ENCODE measurements around the gene POLRMT. TPM values are rescaled to one million over a fixed set of nuclear protein-coding genes. Genes with fewer than 3 reads are reported as not detected.
A peak's percentile ranks its signal among the peaks of the same experiment; 100 is the strongest.
"Not testable (repeated sequence)": the region's sequence is repeated elsewhere in the genome, so short reads cannot be mapped to it uniquely, and the experiment has no call there.

The POLRMT gene
- total RNA-seq, 1 donor = 16.8 TPM

GRCh38 chr19:670609-671075, 37.3 kb upstream of the POLRMT start:
- Histone ChIP-seq H3K4me3 (ENCODE audit: low read length) (no peak overlapping the region), H3K9me3 (ENCODE audit: low read depth, low read length) (no peaks in the 10 kb centered on the region), H3K27me3 (ENCODE audit: insufficient read depth, low read length) (peaks cover 7% of the 10 kb centered on the region), H3K4me1 (ENCODE audit: insufficient read depth, low read length) (peaks cover 41% of the 10 kb centered on the region)

GRCh38 chr19:668675-669434, 35.5 kb upstream of the POLRMT start:
- H3K9me3 ChIP-seq (ENCODE audit: low read depth, low read length); H3K4me3 ChIP-seq (ENCODE audit: low read length); H3K27me3 ChIP-seq (ENCODE audit: insufficient read depth, low read length): not testable (repeated sequence)
- peaks cover 55% of the 10 kb centered on the region for H3K4me1 ChIP-seq (ENCODE audit: insufficient read depth, low read length)

GRCh38 chr19:666985-667573, 33.7 kb upstream of the POLRMT start:
- not testable (repeated sequence) for H3K4me3 ChIP-seq (ENCODE audit: low read length); H3K27me3 ChIP-seq (ENCODE audit: insufficient read depth, low read length); H3K9me3 ChIP-seq (ENCODE audit: low read depth, low read length)
- peaks cover 54% of the 10 kb centered on the region for H3K4me1 ChIP-seq (ENCODE audit: insufficient read depth, low read length)

- H3K9me3 ChIP-seq (ENCODE audit: low read depth, low read length) = no peaks in the 10 kb centered on the region
- no peak overlapping the region for H3K4me3 ChIP-seq (ENCODE audit: low read length)
- H3K4me1 ChIP-seq (ENCODE audit: insufficient read depth, low read length) = peaks cover 60% of the 10 kb centered on the region
- H3K27me3 ChIP-seq (ENCODE audit: insufficient read depth, low read length) = no peaks in the 10 kb centered on the region
Measured at GRCh38 chr19:664913-665443, 31.6 kb upstream of the POLRMT start.

- Histone ChIP-seq H3K27me3 (ENCODE audit: insufficient read depth, low read length) (no peaks in the 10 kb centered on the region), H3K9me3 (ENCODE audit: low read depth, low read length) (no peaks in the 10 kb centered on the region), H3K4me3 (ENCODE audit: low read length) (peak overlapping the region; percentile 32), H3K4me1 (ENCODE audit: insufficient read depth, low read length) (peaks cover 68% of the 10 kb centered on the region)
Measured at GRCh38 chr19:663682-664117, 30.4 kb upstream of the POLRMT start.

- no peaks in the 10 kb centered on the region for H3K27me3 ChIP-seq (ENCODE audit: insufficient read depth, low read length)
- peak within 1 kb of the TSS; percentile 86 for H3K4me3 ChIP-seq (ENCODE audit: low read length)
- H3K4me1 ChIP-seq (ENCODE audit: insufficient read depth, low read length) = peaks cover 69% of the 10 kb centered on the region
- no peaks in the 10 kb centered on the region for H3K9me3 ChIP-seq (ENCODE audit: low read depth, low read length)
Measured at GRCh38 chr19:662962-663681, 29.8 kb upstream of the POLRMT start, which contains the start of gene RNF126. TSS of gene RNF126 (minus strand) at chr19:663214. CDS start at chr19:663121, 93 bp downstream.

GRCh38 chr19:662207-662961, 29.0 kb upstream of the POLRMT start:
- Histone ChIP-seq H3K9me3 (ENCODE audit: low read depth, low read length) (no peaks in the 10 kb centered on the region), H3K4me3 (ENCODE audit: low read length) (peak overlapping the region; percentile 86), H3K4me1 (ENCODE audit: insufficient read depth, low read length) (peaks cover 69% of the 10 kb centered on the region), H3K27me3 (ENCODE audit: insufficient read depth, low read length) (no peaks in the 10 kb centered on the region)

GRCh38 chr19:661427-662196, 28.3 kb upstream of the POLRMT start:
- H3K4me1 ChIP-seq (ENCODE audit: insufficient read depth, low read length) = peaks cover 63% of the 10 kb centered on the region
- H3K4me3 ChIP-seq (ENCODE audit: low read length) = peak overlapping the region; percentile 86
- no peaks in the 10 kb centered on the region for H3K27me3 ChIP-seq (ENCODE audit: insufficient read depth, low read length)
- H3K9me3 ChIP-seq (ENCODE audit: low read depth, low read length) = no peaks in the 10 kb centered on the region

GRCh38 chr19:660793-661426, 27.6 kb upstream of the POLRMT start:
- Histone ChIP-seq H3K4me3 (ENCODE audit: low read length) (peak overlapping the region; percentile 86), H3K27me3 (ENCODE audit: insufficient read depth, low read length) (no peaks in the 10 kb centered on the region), H3K9me3 (ENCODE audit: low read depth, low read length) (no peaks in the 10 kb centered on the region), H3K4me1 (ENCODE audit: insufficient read depth, low read length) (peaks cover 62% of the 10 kb centered on the region)

GRCh38 chr19:658916-659839, 25.8 kb upstream of the POLRMT start:
- H3K9me3 ChIP-seq (ENCODE audit: low read depth, low read length) = no peaks in the 10 kb centered on the region
- H3K4me3 ChIP-seq (ENCODE audit: low read length) = no peak overlapping the region
- H3K4me1 ChIP-seq (ENCODE audit: insufficient read depth, low read length) = peaks cover 51% of the 10 kb centered on the region
- no peaks in the 10 kb centered on the region for H3K27me3 ChIP-seq (ENCODE audit: insufficient read depth, low read length)

- no peaks in the 10 kb centered on the region for H3K9me3 ChIP-seq (ENCODE audit: low read depth, low read length)
- H3K4me1 ChIP-seq (ENCODE audit: insufficient read depth, low read length) = peaks cover 42% of the 10 kb centered on the region
- H3K27me3 ChIP-seq (ENCODE audit: insufficient read depth, low read length) = no peaks in the 10 kb centered on the region
- H3K4me3 ChIP-seq (ENCODE audit: low read length) = no peak overlapping the region
Measured at GRCh38 chr19:658059-658839, 24.9 kb upstream of the POLRMT start.

GRCh38 chr19:657611-658010, 24.3 kb upstream of the POLRMT start:
- H3K4me1 ChIP-seq (ENCODE audit: insufficient read depth, low read length) = peaks cover 42% of the 10 kb centered on the region
- H3K9me3 ChIP-seq (ENCODE audit: low read depth, low read length) = no peaks in the 10 kb centered on the region
- H3K4me3 ChIP-seq (ENCODE audit: low read length) = no peak overlapping the region
- H3K27me3 ChIP-seq (ENCODE audit: insufficient read depth, low read length) = no peaks in the 10 kb centered on the region

Measured in mononuclear cell (primary cell).